HCT116 (cell line): Measurements from ENCODE around the gene APCDD1L. TPM values are rescaled to one million over a fixed set of nuclear protein-coding genes. Genes with fewer than 3 reads are reported as not detected.

Experiments used
- ATAC-seq: fragments of 200-7000 bp; cut with Tn5 transposase; 2 replicates; pipeline ENCODE4 v1.9.1; 2020; ENCODE audit warnings: mild to moderate bottlenecking, moderate library complexity
- BruUV-seq: library from RNA; stranded (reverse); fragments of 400-500 nt; replicated peaks from 2 replicates; lab custom pipeline; 2021; lab: Mats Ljungman, UMichigan
- CTCF ChIA-PET: fragments of 300-600 bp; sonication (Branson Sonifier 250); formaldehyde crosslinking; loops from one replicate; lab custom pipeline; 2021; ENCODE audit warnings: antibody characterized with exemption; lab: Charles Lee
- POLR2A ChIA-PET: fragments of 300-600, 350-600 bp; sonication (Branson Sonifier 250); formaldehyde crosslinking; loops from one replicate; lab custom pipeline; 2021; ENCODE audit warnings: antibody characterized with exemption; lab: Charles Lee
- RAD21 ChIA-PET, 2 experiments: fragments of 300-600 bp; sonication (Branson Sonifier 250); formaldehyde crosslinking; loops; one replicate each; lab custom pipeline; 2023; ENCODE audit warnings: low total read pairs in 2 of 2; ENCODE audit not compliant: uncharacterized antibody in 2 of 2, unreplicated experiment in 2 of 2, low non-redundant PET in 1 of 2; lab: Charles Lee
- DNase-seq: peaks from one replicate; pipeline ENCODE4 v3.0.0-alpha.2; 2010; ENCODE audit warnings: low read depth, low spot score
- H2AFZ ChIP-seq: fragments of 200-600 bp; shearing (Covaris generic), sonication (generic); 2 replicates; pipeline ENCODE4 v1.6.1; 2017; ENCODE audit warnings: low read depth, mixed run types, mixed read lengths, antibody characterized with exemption, low read length; ENCODE audit not compliant: poor library complexity, severe bottlenecking
- H3K27ac ChIP-seq: 2 replicates; pipeline ENCODE4 v1.5.1; 2012; ENCODE audit warnings: low read depth, low read length
- H3K27me3 ChIP-seq: fragments of 200-600 bp; sonication (generic); 2 replicates; pipeline ENCODE4 v1.6.1; 2016; ENCODE audit warnings: mixed run types, low read length, mixed read lengths; ENCODE audit not compliant: insufficient read depth
- H3K36me3 ChIP-seq, 2 experiments: fragments of 200-500 bp in 1 of 2; fragments of 200-600 bp in 1 of 2; sonication (Bioruptor generic) in 1 of 2; sonication (generic) in 1 of 2; 2 replicates each; pipeline versions ENCODE4 v1.5.1 to v1.6.1; 2014 to 2016; ENCODE audit warnings: low read length in 2 of 2, inconsistent platforms in 1 of 2, mixed read lengths in 1 of 2, mixed run types in 1 of 2; ENCODE audit not compliant: insufficient read depth in 2 of 2, control insufficient read depth in 1 of 2
- H3K4me1 ChIP-seq, 2 experiments: fragments of 200-600 bp in 1 of 2; sonication (generic) in 1 of 2; 2 replicates each; pipeline versions ENCODE4 v1.5.1 to v1.6.1; 2012 to 2017; ENCODE audit warnings: low read length in 2 of 2, inconsistent platforms in 1 of 2, mild to moderate bottlenecking in 1 of 2, mixed read lengths in 1 of 2, mixed run types in 1 of 2, moderate library complexity in 1 of 2; ENCODE audit not compliant: insufficient read depth in 2 of 2, control insufficient read depth in 1 of 2
- H3K4me2 ChIP-seq: fragments of 200-600 bp; sonication (generic); 2 replicates; pipeline ENCODE4 v1.6.1; 2017; ENCODE audit warnings: mixed run types, low read length, mixed read lengths
- H3K4me3 ChIP-seq, 2 experiments: fragments of 200-600 bp in 1 of 2; sonication (generic) in 1 of 2; replicated peaks in 1 of 2; 2 replicates each; pipeline ENCODE4 v1.5.1; 2011 to 2016; ENCODE audit warnings: low read length in 2 of 2, control low read depth in 1 of 2, low read depth in 1 of 2, mild to moderate bottlenecking in 1 of 2, mixed read lengths in 1 of 2, mixed run types in 1 of 2
- H3K79me2 ChIP-seq: fragments of 200-600 bp; sonication (generic); 2 replicates; pipeline ENCODE4 v1.6.1; 2017; ENCODE audit warnings: mild to moderate bottlenecking, mixed run types, low read length, moderate library complexity, mixed read lengths; ENCODE audit not compliant: insufficient read depth
- H3K9ac ChIP-seq: fragments of 200-600 bp; sonication (generic); 2 replicates; pipeline ENCODE4 v1.6.1; 2016; ENCODE audit warnings: low read length, mixed read lengths
- H3K9me2 ChIP-seq: fragments of 200-600 bp; sonication (generic), shearing (Covaris generic); 2 replicates; pipeline ENCODE4 v1.6.1; 2017; ENCODE audit warnings: mixed run types, mild to moderate bottlenecking, moderate library complexity; ENCODE audit not compliant: insufficient read depth
- H3K9me3 ChIP-seq, 2 experiments: fragments of 200-500 bp in 1 of 2; fragments of 200-600 bp in 1 of 2; sonication (Bioruptor generic) in 1 of 2; sonication (generic) in 1 of 2; 2 replicates each; pipeline ENCODE4 v1.6.1; 2014 to 2017; ENCODE audit warnings: low read length in 2 of 2, mixed read lengths in 2 of 2, inconsistent platforms in 1 of 2, low read depth in 1 of 2, mild to moderate bottlenecking in 1 of 2, mixed run types in 1 of 2, moderate library complexity in 1 of 2; ENCODE audit not compliant: control insufficient read depth in 1 of 2, insufficient read depth in 1 of 2
- H4K20me1 ChIP-seq: fragments of 200-600 bp; sonication (generic), shearing (Covaris generic); 2 replicates; pipeline ENCODE4 v1.6.1; 2017; ENCODE audit warnings: mixed run types, mild to moderate bottlenecking, moderate library complexity; ENCODE audit not compliant: insufficient read depth
- CBX3 ChIP-seq: IDR thresholded peaks from 2 replicates; pipeline ENCODE4 v1.6.1; 2012; ENCODE audit warnings: low read depth
- CTCF ChIP-seq, 3 experiments: fragments of 200-600 bp in 1 of 3; sonication (generic) in 1 of 3; IDR thresholded peaks in 2 of 3; conservative IDR thresholded peaks in 1 of 3; 2 replicates each; pipeline ENCODE4 v1.5.1; 2012 to 2017; ENCODE audit warnings: low read depth in 2 of 3, low read length in 2 of 3, antibody characterized with exemption in 1 of 3, borderline replicate concordance in 1 of 3, control low read depth in 1 of 3, mild to moderate bottlenecking in 1 of 3, mixed read lengths in 1 of 3, mixed run types in 1 of 3, moderate library complexity in 1 of 3; ENCODE audit not compliant: insufficient read depth in 1 of 3
- ELF1 ChIP-seq: IDR thresholded peaks from 2 replicates; pipeline ENCODE4 v1.6.1; 2012; ENCODE audit warnings: low read depth, borderline replicate concordance
- EZH2phosphoT487 ChIP-seq: fragments of 200-600 bp; IDR thresholded peaks from 2 replicates; pipeline ENCODE4 v1.6.1; 2018; ENCODE audit warnings: antibody characterized with exemption, borderline replicate concordance
- FOSL1 ChIP-seq: IDR thresholded peaks from 2 replicates; pipeline ENCODE4 v1.6.1; 2012; ENCODE audit warnings: low read depth
- JUND ChIP-seq: IDR thresholded peaks from 2 replicates; pipeline ENCODE4 v1.6.1; 2012
- MAX ChIP-seq: IDR thresholded peaks from 2 replicates; pipeline ENCODE4 v1.6.1; 2012
- RAD21 ChIP-seq: IDR thresholded peaks from 2 replicates; pipeline ENCODE4 v1.6.1; 2012; ENCODE audit warnings: low read depth, mild to moderate bottlenecking
- REST ChIP-seq: IDR thresholded peaks from 2 replicates; pipeline ENCODE4 v1.6.1; 2012; ENCODE audit warnings: low read depth
- SIN3A ChIP-seq: IDR thresholded peaks from 2 replicates; pipeline ENCODE4 v1.6.1; 2012; ENCODE audit warnings: low read depth
- SP1 ChIP-seq: IDR thresholded peaks from 2 replicates; pipeline ENCODE4 v1.6.1; 2012; ENCODE audit warnings: low read depth
- ZFX ChIP-seq: fragments of 450-650 bp; IDR thresholded peaks from 2 replicates; pipeline ENCODE4 v1.6.1; 2017
- ZNF274 ChIP-seq: fragments of 200-500 bp; sonication (Bioruptor generic); IDR thresholded peaks from 2 replicates; pipeline ENCODE4 v1.6.1; 2014; ENCODE audit warnings: mild to moderate bottlenecking, low read depth, low read length, inconsistent platforms
- intact Hi-C: fragments of 100-400 bp; cut with micrococcal nuclease; formaldehyde crosslinking; loops from 2 replicates; pipeline ENCODE4 v1.10.0; 2022
- total RNA-seq: library from RNA; stranded (reverse); gene quantifications from one replicate; pipeline ENCODE4 v1.2.1, GENCODE V29; 2021; ENCODE audit not compliant: unreplicated experiment

Gene APCDD1L
- total RNA-seq, 1 experiment from 2014 or later, result not detected

- no peak for TF ChIP-seq EZH2phosphoT487
- TF ChIP-seq, all 23 proteins: peak for 0
Measured at GRCh38 chr20:58492074-58492718, 23.0 kb downstream of the APCDD1L start (continued).

- no peak overlapping the region for H3K4me3 ChIP-seq
- peaks cover 3 to 4% of the 10 kb centered on the region in 2 experiments; a peak in 3 of 4 replicates for H3K4me1 ChIP-seq
- TF ChIP-seq CTCF (IDR thresholded peaks at IDR 0.05 in 2 of 3, conservative IDR thresholded peaks at IDR 0.05 in 1 of 3; ENCODE audit: borderline replicate concordance in 1 of 3, insufficient read depth in 1 of 3, low read depth in 2 of 3, low read length in 2 of 3), result no peak
- TF ChIP-seq CBX3, result 0 out of 2 replicates have a peak, but pooled peaks have one; percentile 21
- ATAC-seq (no peak), DNase-seq (no peak)
- H3K4me2 ChIP-seq, result no peak overlapping the region
- H3K79me2 ChIP-seq, result no peaks in the 10 kb centered on the region
- H3K27ac ChIP-seq, result no peak overlapping the region
- no peak overlapping the region for H3K9ac ChIP-seq
- H2AFZ ChIP-seq, result no peak overlapping the region
- H3K9me3 ChIP-seq, result peaks cover 8 to 16% of the 10 kb centered on the region in 2 experiments
- BruUV-seq, result no TSS peak
- H4K20me1 ChIP-seq, result no peaks in the 10 kb centered on the region
- intact Hi-C loops, result loop anchor here (10.0 kb wide), 1 partner anchor 739 kb away; no protein-coding TSS in a partner anchor
- no peaks in the 10 kb centered on the region for H3K9me2 ChIP-seq
- RAD21 ChIA-PET, result no interaction called here
- H3K36me3 ChIP-seq, result no peaks in the 10 kb centered on the region
- CTCF ChIA-PET, result no interaction called here
- H3K27me3 ChIP-seq, result no peaks in the 10 kb centered on the region
- POLR2A ChIA-PET, result no interaction called here
Measured at GRCh38 chr20:58486207-58486606, 29.0 kb downstream of the APCDD1L start.

- no TSS peak for BruUV-seq
- no peak overlapping the region for H3K27ac ChIP-seq
- H3K79me2 ChIP-seq, result no peaks in the 10 kb centered on the region
- DNase-seq (no peak), ATAC-seq (no peak)
- ChIA-PET RAD21 (no interaction called here), CTCF (no interaction called here), POLR2A (no interaction called here)
- no peaks in the 10 kb centered on the region for H3K27me3 ChIP-seq
- no peaks in the 10 kb centered on the region for H3K36me3 ChIP-seq
- H3K9me3 ChIP-seq, result peaks cover 8 to 16% of the 10 kb centered on the region in 2 experiments
- H3K4me2 ChIP-seq, result no peak overlapping the region
- no peak overlapping the region for H3K9ac ChIP-seq
- H2AFZ ChIP-seq, result no peak overlapping the region
- no peaks in the 10 kb centered on the region for H4K20me1 ChIP-seq
- peaks cover 3 to 4% of the 10 kb centered on the region in 2 experiments; a peak in 3 of 4 replicates for H3K4me1 ChIP-seq
- no peaks in the 10 kb centered on the region for H3K9me2 ChIP-seq
- intact Hi-C loops, result loop anchor here (10.0 kb wide), 1 partner anchor 739 kb away; no protein-coding TSS in a partner anchor
- no peak overlapping the region for H3K4me3 ChIP-seq
- TF ChIP-seq SP1 (no peak), SIN3A (no peak), FOSL1 (no peak), ZFX (no peak), ELF1 (no peak), MAX (no peak), JUND (no peak), RAD21 (no peak), REST (no peak), ZNF274 (no peak)
Measured at GRCh38 chr20:58485393-58485792, 29.8 kb downstream of the APCDD1L start.
